Tongue (tissue), 2 donors: Measurements from ENCODE around the gene ZNF436. TPM values are rescaled to one million over a fixed set of nuclear protein-coding genes. Genes with fewer than 3 reads are reported as not detected.

Experiments used
- DNase-seq: peaks from one replicate; pipeline ENCODE4 v3.0.0-alpha.2; 2015
- total RNA-seq: library from RNA; depleted of rRNA; stranded (reverse); fragments of >200 nt; gene quantifications from one replicate; pipeline ENCODE4 v1.2.3, GENCODE V29; 2014

ZNF436 gene
- total RNA-seq: 61.1 TPM

GRCh38 chr1:23369335-23370013, at the start of gene ZNF436:
Gene ZNF436 (minus strand): TSS chr1:23369836. CDS start chr1:23368005, 1,831 bp downstream.
- peak; percentile 98 for DNase-seq

GRCh38 chr1:23419180-23419579, 49.5 kb upstream of the ZNF436 start:
- DNase-seq: no peak

DNA sequence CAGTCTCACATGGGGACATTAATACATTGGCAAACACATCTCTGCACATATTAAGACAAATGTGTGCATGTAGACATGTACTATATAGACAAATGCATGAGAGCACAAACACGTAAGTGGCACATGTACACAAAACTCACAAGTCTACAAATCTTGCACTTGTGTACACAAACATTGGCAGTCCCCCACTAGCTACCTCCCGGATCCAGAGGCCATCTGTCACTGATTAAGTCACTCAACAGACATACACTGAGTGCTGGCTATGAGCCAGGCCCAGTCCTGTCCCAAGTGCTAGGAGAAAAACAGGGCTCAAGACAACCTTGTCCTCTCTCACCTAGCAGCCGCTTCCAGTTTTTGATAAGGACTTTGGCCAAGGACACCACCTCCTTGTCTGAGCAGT, 47.9 kb upstream of the ZNF436 start:
- peak; percentile 72 for DNase-seq

DNA sequence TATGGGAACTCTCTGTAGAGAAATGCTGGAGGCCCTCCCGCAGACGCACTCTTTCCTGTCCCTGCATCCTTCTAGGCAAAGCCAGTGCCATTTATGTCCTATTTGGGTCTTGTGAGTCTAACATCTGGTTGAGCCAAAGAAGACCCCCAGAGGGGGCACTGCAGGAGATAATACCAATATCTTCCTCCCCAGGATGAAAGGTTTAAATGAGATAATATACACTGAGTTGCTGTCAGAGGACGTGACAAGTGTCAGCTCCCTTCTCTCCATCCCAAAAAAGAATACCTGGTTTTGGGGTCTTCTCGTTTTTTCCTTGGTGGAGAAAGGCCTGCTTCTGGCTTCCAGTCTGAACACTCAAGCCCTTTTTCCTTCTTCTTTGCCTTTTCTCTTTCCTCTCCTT, 47.3 kb upstream of the ZNF436 start:
- DNase-seq: no peak

DNA sequence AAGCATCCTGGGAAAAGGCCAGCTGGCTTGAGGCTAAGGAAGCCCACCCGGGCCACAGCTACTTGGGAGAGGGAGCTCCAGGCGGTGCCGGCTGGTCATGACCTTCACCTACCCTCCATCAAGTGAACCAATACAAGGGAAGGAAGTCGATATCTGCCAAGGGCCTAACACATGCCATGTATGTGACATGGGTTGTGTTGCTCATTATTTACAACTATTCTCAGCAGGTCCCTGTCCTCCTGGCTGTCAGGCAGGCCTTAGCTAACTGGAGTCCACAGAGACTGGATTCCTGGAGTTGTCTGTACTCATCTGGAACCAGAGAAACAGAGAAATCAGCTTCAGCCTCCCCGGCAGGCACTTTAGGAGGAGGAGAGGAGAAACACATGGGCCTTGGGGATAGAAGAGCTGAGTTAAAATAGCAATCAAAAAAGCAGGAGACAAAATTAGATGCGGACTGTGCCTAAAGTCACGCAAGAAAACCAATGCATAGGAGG, 39.2 kb upstream of the ZNF436 start:
- peak; percentile 42 for DNase-seq

- no peak for DNase-seq
Measured at GRCh38 chr1:23407016-23407630, 37.5 kb upstream of the ZNF436 start.

- no peak for DNase-seq
Measured at GRCh38 chr1:23405946-23406345, 36.3 kb upstream of the ZNF436 start.

- peak; percentile 97 for DNase-seq
Measured at GRCh38 chr1:23403735-23404486, 34.3 kb upstream of the ZNF436 start.

- no peak for DNase-seq
Measured at GRCh38 chr1:23403355-23403734, 33.7 kb upstream of the ZNF436 start.

- DNase-seq: no peak
Measured at GRCh38 chr1:23403038-23403336, 33.4 kb upstream of the ZNF436 start.

- DNase-seq: no peak
Measured at GRCh38 chr1:23402286-23403037, 32.8 kb upstream of the ZNF436 start.

DNA sequence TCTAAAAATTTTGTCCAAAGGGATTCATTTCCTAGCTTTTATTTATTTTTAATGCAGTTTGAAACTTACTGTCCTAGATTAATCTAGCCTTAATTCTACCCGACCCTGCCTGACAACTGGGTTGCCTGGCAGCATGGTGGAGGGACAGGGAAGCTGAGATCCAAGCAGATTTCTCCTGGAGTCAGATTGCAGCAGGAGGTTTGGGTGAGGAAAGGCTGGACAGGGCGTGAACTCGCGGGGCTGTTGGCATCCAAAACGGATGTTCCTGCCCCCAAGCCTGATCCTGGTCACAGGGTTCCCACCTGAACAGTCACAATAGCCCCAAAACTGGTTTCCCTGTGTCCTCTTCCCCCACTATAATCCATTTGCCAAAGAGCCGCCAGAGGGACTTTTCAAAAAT, 31.7 kb upstream of the ZNF436 start:
- peak; percentile 41 for DNase-seq

DNA sequence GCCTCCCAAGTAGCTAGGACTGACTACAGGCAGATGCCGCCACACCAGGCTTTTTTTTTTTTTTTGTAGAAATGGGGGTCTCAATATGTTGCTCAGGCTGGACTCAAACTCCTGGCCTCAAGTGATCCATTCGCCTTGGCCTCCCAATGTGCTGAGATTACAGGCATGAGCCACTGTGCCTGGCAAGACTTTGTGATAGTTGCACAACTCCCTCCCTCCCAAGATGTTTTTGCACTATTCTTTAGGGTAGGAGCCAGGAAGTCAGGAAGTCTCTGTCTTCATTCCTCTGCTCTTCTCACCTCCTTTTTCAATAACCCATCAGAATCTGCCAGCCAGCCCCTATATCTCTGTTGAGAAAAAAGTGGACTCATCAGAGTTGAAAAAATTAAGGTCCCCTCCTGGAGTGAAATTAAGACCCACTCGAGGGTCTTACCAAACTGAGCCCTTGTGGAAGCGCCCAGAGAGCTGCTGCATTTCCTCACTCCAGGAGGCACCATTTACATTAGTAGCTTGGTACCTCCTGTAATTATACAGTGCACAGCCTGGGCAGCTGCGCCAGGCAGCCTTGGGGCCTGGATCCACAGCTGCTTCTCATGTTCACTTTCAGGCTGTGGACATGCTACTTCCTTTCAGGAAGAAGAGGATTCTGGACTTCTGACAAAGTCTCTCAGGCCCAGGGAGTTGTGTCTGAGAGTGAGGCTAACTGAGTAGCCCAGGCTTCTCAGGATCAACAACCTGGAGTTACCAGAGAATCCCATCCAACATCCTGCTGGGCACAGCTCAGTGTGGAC, 30.9 kb upstream of the ZNF436 start:
- peak; percentile 28 for DNase-seq

DNA sequence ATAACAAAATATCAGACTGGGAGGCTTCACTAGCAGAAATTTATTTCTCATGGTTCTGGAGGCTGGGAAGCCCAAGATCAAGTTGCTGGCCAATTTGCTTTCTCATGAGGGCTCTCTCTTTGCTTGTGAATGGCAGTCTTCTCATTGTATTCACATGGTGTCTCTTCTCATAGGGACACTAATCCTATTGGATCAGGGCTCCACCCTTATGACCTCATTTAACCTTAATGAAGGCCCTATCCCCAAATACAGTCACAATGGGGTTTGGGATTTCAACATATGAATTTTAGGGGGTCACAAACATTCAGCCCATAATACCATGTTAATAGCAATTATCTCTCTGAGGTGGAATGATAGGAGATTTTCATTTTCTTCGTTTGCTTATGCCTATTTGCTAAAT, 29.6 kb upstream of the ZNF436 start:
- DNase-seq: no peak

- DNase-seq: no peak
Measured at GRCh38 chr1:23397908-23398307, 28.3 kb upstream of the ZNF436 start.

DNA sequence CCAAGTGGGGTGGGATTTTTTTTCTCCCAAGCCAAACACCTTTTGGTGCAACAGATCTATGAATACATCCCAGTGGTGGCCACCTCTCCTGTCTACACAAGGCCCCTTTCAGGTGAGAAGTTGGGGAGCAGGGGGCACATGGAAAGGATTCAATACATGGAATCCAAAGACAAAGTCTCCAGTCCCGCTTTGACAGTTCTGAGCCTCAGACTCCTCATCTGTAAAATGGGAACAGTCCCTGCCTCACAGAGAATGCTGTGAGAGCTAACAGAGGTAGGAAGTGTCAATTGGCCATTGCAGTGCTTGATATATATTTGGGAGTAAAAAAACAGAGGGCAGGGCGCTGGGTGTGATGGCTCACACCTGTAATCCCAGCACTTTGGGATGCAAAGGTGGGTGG, 26.7 kb upstream of the ZNF436 start:
- no peak for DNase-seq

DNA sequence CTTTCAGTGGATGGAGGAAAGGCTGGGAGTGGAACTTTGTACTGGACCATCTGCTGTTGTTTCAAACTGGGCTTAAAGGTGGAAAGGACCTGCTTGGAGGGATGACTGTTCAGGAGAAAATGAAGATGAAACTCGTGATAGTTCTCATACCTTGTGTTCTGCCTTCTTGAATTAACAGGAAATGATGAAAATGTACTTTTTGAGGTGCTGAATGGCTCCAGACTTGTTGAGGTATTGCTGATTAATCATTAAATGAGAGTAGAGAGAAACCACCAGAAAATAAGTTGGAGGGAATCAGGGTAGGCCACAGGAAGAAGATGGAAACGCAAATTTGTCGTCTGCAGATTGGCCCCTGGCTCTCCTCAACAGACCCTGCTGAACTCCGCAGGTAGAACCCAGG, 26.2 kb upstream of the ZNF436 start:
- DNase-seq: no peak

DNA sequence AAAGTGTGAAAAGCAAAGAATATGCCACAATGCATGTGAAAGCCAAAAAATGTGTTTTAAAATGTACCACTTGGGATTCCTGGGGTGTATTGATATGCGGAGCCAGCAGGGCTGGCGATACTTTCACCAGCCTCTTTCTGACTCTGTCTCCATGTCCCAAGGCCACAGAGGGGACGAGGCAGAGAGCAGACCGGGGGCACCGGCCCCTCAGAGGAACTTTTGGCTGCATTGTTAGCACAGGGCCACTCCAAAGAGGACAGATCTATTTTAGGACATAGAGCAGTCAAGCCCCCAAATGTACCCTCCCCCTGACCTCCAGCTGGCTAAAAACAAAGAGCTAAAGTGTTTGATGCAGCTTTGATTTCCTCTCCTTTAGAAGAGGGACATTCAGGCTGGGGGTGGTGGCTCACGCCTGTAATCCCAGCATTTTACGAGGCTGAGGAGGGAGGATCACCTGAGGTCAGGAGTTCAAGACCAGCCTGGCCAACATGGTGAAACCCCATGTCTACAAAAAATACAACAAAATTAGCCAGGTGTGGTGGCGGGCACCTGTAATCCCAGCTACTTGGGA, 25.6 kb upstream of the ZNF436 start:
- peak; percentile 45 for DNase-seq

GRCh38 chr1:23394684-23395083, 25.0 kb upstream of the ZNF436 start:
- peak; percentile 90 for DNase-seq

GRCh38 chr1:23394181-23394580, 24.5 kb upstream of the ZNF436 start:
- peak; percentile 89 for DNase-seq

- no peak for DNase-seq
Measured at GRCh38 chr1:23393706-23394105, 24.1 kb upstream of the ZNF436 start.
